Stimulated activated naive CD4-positive, alpha-beta T cell (primary cell): ENCODE results near the gene PLB1.
A peak's percentile ranks its signal among the peaks of the same experiment; 100 is the strongest.

ENCODE experiments used
- DNase-seq, 6 experiments: peaks; one replicate each; lab custom pipeline; 2025; lab: John Stamatoyannopoulos, UW

PLB1 gene

DNA sequence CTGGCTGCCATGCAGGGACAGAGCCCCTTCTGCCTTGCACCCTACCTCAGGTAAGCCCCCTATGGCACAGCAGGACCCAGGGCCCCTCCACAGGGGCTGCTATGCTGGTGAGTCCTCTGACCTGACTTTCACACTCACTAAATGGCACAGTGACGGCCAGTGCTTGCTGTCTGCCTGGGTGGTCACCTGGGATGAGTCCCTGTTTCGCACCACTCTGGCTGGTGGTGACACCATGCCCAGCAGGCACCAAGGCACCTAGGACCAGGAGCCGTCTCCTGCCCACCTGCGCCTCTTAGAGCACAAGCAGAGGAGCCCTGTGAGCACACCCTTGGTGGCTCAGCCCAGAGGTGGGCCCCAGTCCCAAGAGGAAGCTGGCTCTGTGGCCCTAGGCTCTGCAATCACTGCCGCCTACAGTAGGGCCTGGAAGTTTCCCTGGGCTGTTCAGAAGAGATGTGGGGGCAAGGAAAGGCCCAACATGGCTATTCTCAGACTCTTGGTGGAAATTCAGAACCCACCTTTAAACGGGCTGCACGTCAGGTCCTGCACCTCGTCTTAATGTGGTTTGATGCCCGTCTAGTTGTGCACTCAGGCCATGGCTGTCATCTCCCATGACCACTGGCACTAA is 96.0 kb downstream of the PLB1 start:
- DNase-seq: no peak

- DNase-seq: no peak
These were observed 96.6 kb downstream of the PLB1 start for GRCh38 chr2:28592481-28592880.

DNA sequence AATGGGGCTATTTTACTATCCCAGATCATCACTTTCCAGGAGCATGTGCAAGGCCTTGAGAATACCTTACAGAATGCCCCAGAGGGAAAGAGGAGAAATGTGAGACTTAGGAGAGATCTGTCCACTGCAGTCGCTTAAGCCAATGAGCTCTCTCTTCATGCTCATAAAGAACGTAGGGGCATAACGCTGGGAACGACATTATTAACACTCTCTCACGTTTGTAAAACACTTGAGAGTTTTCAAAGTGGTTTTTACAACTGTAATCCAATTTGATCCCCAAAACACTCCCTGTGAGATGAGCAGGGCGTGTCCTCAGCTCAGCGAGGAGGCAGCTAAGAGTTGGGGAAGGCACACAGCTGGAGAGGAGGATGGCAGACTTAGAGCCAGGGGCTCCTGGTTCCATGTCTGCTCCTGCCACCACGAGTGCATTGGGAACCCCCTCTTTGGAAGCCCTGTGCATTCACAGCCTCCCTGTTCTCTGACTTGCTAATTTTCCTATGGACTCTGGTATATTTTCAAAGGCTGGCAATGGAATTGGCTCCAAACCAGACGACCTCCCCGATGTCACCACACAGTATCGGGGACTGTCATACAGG is 97.4 kb downstream of the PLB1 start:
- DNase-seq: no peak

DNA sequence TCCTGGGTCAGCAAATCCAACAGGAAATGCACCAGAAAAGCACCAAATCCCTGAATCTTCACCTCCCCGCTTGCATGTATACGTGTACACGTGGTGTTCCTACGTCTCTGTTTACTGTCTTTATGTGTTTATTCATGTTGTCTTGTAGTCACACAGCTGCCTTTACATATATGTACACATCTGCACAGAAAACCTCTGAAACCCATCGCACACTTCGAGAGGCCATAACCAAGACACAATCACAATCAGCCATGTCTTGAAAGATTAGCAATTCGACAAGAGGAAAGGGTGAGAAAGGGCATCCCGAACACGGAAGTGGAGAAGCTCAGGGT is 98.1 kb downstream of the PLB1 start:
- no peak for DNase-seq

- DNase-seq: peak; percentile 59 to 88 (median 78)
These were observed 98.7 kb downstream of the PLB1 start for GRCh38 chr2:28594332-28595108.

- DNase-seq: no peak
These were observed 99.5 kb downstream of the PLB1 start for GRCh38 chr2:28595323-28595722.

GRCh38 chr2:28598484-28598883 is 102.6 kb downstream of the PLB1 start:
- no peak for DNase-seq

DNA sequence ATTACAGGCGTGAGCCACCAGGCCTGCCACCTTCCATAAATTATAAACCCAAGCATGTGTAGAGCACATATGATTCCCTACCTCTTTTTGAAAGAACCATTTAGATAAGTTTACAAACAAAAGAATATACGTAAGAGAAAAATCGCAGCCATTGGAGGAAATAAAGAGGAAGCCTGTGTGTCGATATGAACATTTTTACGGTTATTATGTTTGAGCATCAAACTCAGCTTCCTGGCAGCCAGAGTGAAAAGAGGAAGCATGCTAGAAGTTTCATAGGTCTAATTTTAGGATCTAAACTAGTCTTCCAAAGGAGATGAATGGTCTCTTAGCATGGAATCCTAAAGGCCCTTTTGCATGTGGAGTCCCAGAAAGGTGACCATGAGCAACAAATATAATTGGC is 104.3 kb downstream of the PLB1 start:
- DNase-seq: no peak

DNA sequence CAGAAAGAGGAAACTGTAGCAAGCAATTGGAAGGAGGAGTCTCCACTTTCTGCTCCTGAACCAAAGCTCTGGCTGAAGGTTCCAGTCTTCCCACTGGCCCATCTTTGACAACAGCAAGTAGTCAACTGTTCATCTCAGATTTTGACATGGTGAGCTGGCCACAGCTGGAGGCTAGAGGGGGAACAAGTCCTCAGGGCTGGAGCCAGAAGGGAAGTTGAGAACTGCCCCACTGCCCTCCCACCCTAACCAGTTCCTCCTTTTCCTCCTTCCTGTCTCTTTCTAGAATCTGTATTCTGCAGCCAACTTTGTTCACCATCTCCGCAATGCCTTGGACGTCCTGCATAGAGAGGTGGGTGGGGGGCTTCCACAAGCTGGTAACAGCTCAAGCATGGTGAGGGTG is 105.8 kb downstream of the PLB1 start:
- DNase-seq: no peak

- no peak for DNase-seq
These were observed 106.3 kb downstream of the PLB1 start for GRCh38 chr2:28602136-28602660.

DNA sequence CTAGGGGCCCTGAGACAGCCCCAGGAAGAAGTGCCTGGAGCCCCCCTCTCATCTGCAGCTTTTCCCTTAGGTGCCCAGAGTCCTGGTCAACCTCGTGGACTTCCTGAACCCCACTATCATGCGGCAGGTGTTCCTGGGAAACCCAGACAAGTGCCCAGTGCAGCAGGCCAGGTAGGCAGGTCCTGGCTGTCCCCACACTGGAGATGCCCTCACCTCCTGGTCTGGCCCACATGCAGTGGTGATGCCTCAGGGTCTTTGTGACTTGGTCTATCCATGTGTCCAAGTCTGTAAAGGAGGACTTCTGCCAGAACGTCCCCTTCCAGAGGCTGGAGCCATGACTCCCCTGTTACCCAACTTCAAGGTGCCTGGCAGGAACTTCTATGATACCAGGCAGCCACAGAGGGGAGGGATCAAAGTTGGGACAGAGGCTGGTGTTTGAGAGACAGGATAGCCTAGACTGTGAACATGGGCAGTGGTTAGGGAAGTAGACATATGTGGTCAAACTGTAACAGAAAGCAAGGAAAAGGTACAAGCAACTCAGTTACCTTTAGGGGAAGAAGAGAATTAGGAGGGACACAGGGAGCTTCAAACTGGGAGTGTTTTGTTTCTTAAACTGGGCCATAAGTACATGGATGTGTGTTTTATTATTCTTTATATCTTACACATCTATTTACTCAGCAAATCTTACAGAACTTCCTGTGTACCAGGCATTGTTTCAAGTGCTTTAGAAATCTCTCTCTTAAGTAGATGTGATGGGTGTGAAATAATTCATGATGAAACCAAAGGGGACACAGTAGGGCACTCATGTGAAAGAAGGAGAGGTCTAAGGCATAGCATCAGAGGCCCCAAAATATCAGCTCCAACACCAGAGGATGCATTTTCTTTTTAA is 107.1 kb downstream of the PLB1 start:
- no peak for DNase-seq

DNA sequence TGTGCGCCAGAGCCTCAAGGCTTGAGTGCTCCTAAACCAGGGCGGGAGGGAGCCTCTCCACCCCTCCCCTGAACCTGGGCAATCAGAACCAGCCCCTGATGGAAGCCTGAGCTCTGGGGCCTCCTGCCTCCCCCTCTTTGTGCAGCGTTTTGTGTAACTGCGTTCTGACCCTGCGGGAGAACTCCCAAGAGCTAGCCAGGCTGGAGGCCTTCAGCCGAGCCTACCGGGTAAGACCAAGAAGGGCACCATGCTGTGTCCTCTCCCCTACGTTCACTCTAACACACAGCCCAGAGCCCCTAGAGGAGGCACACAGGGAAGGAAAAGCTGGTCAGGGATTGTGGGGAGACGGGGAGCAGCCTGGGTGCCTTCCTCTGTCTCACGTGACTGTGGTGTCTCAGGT is 108.0 kb downstream of the PLB1 start:
- no peak for DNase-seq

DNA sequence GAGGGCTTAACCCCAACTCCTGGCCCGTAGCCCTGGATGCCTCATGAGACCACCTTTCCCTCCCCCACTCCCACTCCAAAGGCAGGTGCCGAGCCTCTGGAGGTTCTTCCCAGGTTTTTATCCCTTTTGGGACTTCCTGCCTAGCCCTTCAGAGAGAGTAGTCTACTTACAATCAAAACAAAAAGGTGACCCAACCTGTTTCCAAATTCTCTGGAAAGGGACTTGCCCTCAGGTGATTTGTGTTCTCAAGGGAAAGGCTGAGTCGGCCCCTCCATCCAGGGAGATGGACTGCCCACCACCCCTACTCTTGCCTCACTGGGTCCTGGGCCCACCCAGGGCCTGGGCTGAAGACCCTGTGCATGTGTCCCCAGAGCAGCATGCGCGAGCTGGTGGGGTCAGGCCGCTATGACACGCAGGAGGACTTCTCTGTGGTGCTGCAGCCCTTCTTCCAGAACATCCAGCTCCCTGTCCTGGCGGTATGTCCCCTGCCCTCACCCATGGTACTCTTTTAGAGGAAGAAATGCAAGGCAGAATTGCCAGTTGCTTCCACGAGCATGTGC is 108.5 kb downstream of the PLB1 start:
- DNase-seq: no peak

DNA sequence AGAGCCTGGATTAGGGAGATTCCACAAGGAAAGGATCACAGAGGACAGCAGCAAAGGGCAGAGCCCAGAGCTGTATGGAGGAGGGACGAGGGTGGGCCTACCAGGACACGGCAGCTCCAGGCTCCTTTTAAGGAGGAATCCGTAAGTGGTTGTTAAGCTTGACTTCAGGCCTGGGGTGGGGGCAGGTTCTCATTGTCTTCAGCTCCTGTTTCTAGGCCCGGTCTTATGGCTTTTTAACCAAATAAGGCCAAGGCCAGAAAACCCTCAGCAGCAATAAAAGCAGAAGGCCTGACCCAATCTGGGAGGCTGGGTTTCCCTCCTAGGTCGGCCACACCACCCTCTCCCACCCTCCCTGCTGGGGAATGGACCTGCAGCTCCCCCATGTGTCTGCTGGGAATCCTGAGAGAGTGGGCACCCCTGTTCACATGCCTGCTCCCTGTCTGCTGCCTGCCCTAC is 111.2 kb downstream of the PLB1 start:
- DNase-seq: no peak

GRCh38 chr2:28607730-28608499 is 112.1 kb downstream of the PLB1 start:
- DNase-seq: no peak

DNA sequence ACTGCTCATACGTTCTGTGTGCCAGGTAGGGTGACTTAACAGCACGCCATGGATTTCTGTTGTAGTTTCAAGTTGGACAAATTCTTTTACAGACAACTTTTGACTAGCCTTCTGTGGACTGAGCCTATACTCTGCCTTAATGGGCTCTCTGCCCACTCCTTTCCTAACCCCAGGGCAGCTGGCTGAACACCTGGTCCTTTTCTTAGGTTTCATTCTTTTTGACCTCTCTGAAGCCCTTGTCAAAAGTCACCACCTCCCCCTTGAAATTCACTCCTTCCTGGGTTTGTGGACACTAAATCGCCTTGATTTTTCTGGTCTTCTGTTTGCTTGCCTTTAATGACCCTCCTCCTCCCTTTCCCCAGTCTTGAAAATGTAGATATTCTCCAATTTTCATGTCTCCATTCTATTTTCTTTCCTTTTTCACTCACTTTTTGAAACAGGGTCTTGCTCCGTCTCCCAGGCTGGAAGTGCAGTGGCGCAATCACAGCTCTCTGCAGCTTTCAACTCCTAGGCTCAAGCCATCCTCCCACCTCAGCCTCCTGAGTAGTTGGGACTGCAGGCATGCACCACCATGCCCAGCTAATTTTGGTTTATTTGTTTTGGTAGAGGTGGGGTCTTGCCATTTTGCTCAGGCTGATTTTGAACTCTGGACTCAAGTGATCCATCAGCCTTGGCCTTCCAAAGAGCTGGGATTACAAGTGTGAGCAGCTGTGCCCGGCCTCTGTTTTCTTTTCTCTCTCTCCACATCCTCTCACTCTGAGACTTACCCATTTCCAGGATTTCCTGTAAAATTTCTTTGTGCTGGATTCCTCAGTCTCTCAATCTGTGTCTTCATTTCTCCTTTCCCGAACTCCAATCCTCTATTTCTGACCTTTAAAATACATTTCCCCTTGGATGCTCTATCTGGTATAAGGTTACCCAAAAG is 112.9 kb downstream of the PLB1 start:
- no peak for DNase-seq

GRCh38 chr2:28610583-28611201 is 114.8 kb downstream of the PLB1 start:
- no peak for DNase-seq

DNA sequence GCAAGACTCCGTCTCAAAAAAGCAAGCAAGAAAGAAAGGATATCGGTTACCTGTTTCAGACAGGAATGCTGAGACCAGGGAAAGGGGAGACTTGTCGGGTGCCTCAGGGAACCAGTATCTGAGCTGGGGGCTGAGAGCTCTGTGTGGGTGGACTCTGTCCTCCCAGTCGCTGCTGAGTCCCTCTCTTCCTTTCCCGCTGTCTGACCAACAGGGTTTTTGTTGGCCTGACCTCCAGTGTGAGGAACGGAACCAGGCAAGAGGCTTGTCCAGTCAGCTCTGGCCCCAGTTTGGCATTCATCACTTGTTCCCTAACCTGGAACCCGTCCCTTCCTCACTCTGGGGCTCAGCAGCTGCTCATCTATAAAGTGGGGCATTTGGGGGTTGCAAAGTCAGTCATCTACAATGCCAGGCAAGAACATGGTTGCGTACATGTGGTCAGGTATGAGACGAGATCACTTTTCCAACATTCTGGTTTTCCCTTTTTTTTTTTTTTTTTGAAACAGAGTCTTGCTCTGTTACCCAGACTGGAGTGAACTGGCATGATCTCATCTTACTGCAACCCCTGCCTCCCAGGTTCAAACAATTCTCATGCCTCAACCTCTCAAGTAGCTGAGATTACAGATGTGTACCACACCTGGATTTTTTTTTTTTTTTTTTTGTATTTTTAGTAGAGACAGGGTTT is 116.4 kb downstream of the PLB1 start:
- no peak for DNase-seq

DNA sequence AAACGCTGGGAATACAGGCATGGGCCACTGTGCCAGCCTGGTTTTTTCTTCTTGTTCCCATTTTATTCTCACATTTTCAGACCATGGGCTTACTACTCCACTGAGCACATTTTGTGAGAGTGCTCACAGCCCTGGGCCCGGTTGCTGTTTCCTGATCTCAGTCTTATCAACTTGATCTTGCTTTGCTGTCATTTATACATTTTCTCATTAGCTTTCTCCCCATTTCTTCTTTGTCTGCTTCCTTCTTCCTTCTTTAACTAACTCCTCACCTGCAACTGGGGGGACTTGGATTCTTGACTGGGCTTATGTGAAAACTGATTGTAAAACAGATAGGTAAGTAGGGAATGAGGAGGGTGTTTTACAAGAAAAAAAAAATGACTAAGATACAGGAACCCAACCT is 117.3 kb downstream of the PLB1 start:
- peak in 4 of 6 experiments; percentile 1 to 43 (median 21) for DNase-seq
